Neuron (in vitro differentiated cells): ENCODE results near the gene GET3.
"Not testable (repeated sequence)": the region's sequence is repeated elsewhere in the genome, so short reads cannot be mapped to it uniquely, and the experiment has no call there.

ENCODE experiments used
- H2AFZ ChIP-seq: one replicate; pipeline ENCODE4 v1.6.1; 2013; ENCODE audit warnings: low read depth, mild to moderate bottlenecking, inconsistent platforms, low read length, moderate library complexity
- H3K27me3 ChIP-seq: one replicate; pipeline ENCODE4 v1.6.1; 2013; ENCODE audit warnings: low read length; ENCODE audit not compliant: insufficient read depth
- H3K36me3 ChIP-seq: one replicate; pipeline ENCODE4 v1.6.1; 2013; ENCODE audit warnings: low read length; ENCODE audit not compliant: insufficient read depth
- H3K4me1 ChIP-seq: one replicate; pipeline ENCODE4 v1.6.1; 2013; ENCODE audit warnings: low read length; ENCODE audit not compliant: insufficient read depth
- H3K4me3 ChIP-seq: 2 replicates; pipeline ENCODE4 v1.5.1; 2013; ENCODE audit warnings: mild to moderate bottlenecking, low read length, moderate library complexity
- H3K9me3 ChIP-seq: one replicate; pipeline ENCODE4 v1.6.1; 2013; ENCODE audit warnings: low read length

GET3 gene

DNA sequence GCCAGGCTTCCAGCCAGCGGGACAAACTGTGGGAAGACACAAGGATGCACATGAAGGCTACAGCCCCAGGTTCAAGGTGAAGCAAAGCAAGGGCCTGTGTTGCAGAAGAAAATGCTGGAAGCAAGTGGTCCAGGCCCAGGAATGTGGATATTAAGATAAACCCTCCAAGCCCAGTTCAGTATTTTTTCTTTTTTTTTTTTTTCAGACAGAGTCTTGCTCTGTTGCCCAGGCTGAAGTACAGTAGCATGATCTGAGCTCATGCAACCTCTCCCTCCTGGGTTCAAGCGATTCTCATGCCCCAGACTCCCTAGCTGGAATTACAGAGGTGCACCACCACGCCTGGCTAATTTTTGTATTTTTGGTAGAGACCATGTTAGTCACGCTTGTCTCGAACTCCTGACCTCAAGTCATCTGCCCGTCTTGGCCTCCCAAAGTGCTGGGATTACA lies 59.9 kb downstream of the GET3 start:
- Histone ChIP-seq H3K36me3 (peaks cover 19% of the 10 kb centered on the region), H3K9me3 (no peaks in the 10 kb centered on the region), H3K4me1 (peaks cover 32% of the 10 kb centered on the region), H3K27me3 (no peaks in the 10 kb centered on the region), H3K4me3 (no peak overlapping the region), H2AFZ (no peak overlapping the region)

- not testable (repeated sequence) for H2AFZ ChIP-seq, H3K9me3 ChIP-seq, H3K27me3 ChIP-seq, H3K4me3 ChIP-seq
- Histone ChIP-seq H3K36me3 (peaks cover 19% of the 10 kb centered on the region), H3K4me1 (peaks cover 36% of the 10 kb centered on the region)
Observed at GRCh38 chr19:12797607-12798006, 60.3 kb downstream of the GET3 start.
